Amniotic stem cell (primary cell): ENCODE measurements around the gene SLC8A1.

Source experiments
- DNase-seq: peaks from one replicate; lab custom pipeline; 2025; lab: John Stamatoyannopoulos, UW

The SLC8A1 gene

GRCh38 chr2:40047406-40047805 lies 404.5 kb downstream of the SLC8A1 start:
- no peak for DNase-seq
